T-helper 22 cell (primary cell): ENCODE data around the gene LCN9.

Experiments used
- DNase-seq: peaks from one replicate; pipeline ENCODE4 v3.0.0-alpha.2; 2020; ENCODE audit warnings: low read depth

Gene LCN9

DNA sequence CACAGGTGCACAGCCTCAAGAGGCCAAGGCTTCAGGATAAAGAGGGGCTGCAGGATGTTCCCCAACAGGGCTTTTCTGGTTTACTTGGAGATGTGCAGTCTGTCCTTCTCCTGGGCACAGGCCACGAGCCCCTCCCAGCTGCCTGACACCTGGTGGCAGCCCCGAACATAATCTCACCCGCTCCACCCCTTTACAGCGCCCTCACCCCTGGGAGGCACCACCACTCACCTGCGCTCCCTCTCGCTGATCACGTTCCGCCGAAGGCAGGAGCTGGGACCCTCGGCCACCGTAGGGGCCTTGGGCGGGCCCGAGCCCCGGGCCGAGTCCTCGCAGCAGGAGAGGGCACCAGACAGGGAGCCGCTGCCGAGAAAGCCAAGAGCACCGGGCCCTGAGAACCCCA is 35.7 kb downstream of the LCN9 start:
- no peak for DNase-seq

GRCh38 chr9:135699440-135699839 is 36.3 kb downstream of the LCN9 start, which contains the start of gene SOHLH1:
Gene SOHLH1, minus strand, starts transcription at chr9:135699481. Its CDS starts 14 bp downstream, at chr9:135699467.
- DNase-seq, result no peak

DNA sequence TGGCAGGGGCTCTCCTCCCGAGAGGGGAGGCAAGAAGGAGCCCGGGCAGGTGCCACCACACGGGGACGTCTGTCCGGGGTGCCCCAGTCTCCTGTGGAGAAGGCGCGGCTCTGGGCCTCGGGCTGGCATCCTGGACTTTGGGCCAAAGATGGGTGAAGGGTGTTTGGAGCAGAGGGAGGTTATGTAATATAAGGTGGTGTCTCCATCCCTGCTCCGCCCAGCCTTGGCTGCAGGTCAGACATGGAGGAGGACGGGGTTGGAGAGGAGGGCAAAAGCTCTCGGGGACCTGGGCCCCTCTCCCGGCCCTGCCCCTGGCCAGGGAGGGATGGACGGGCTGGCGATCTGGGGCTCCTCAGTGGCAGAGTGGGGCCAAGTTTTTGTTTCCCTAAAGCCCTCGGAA is 37.4 kb downstream of the LCN9 start:
- DNase-seq, result no peak

- DNase-seq, result no peak
These were observed 38.2 kb downstream of the LCN9 start for GRCh38 chr9:135701067-135701958.

DNA sequence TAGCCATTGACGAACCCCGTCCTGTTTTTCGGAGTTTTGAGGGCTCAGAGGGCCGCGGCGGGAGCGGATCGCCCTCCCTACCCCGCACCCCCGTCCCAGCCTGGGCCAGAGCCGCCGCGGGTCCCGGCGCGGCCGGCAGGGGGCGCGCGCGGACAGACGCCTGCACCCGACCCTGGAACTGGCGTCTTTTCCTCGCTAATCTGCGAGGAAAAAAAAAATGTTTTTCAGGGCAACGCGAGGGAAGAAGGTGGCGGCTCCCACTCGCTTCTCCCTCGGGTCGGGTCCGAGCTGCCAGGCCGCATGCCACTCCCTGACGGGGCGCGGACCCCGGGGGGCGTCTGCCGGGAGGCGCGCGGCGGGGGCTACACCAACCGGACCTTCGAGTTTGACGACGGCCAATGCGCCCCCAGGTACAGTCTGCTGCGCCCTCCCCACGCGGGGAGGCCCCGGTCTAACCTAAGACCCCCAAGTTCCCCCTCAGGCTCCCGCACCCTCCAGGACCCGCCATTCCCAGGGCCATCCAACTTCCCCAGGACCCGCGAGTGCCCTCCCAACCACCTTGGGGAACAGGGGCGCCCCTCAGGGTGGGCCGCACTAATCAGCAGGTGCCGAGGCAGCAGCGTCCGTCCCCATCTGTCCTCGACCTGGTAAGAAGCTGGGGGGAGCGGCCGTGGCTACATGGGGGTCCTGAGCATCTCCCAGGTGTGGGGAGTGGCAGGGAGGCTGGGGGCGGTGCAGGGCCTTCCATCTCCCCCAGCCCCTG is 39.0 kb downstream of the LCN9 start, which contains the start of gene KCNT1:
Gene KCNT1, plus strand, starts transcription at position 227 of the 763 bp plus-strand sequence. Its CDS starts 74 bp downstream, at position 301.
- no peak for DNase-seq

DNA sequence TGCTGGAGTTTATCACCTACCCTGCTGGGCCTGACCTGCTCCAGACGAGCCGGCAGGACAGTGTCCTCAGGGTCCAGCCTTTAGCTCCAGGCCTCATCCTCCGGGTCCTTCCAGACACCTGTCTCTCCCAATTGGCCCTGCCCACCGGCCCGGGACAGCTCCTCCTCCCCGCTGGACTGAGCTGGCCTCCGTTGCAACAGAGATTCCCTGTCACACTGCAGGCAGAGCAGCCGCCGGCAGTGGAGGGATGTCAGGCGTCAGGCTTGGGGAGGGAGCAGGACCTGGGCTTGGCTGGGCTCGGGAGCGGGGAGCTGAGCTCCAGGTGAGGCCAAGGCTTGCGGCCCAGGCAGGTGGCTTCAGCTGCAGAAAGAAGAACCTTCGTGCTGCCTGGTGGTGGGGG is 40.6 kb downstream of the LCN9 start:
- DNase-seq, result no peak

- no peak for DNase-seq
These were observed 41.4 kb downstream of the LCN9 start for GRCh38 chr9:135704483-135704882.

DNA sequence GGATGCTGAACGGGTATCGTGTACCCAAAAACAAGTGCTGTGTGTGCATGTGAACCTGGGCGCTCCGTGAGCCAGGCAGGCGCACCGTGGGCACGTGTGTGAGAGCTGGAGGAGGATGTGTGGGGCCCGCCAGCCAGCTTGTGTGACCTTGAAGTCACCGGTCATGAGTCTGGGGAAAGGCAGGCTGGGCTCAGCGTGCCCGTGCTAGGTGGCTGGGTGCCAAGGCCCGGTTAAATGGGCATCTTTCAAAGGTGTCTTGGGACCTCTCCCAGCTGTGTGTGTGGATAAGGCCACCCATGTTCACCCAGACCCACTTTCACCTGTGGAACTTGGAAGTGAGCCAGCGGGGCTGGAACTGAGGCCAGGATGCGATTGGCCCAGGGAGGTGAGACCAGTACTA is 42.3 kb downstream of the LCN9 start:
- no peak for DNase-seq

GRCh38 chr9:135706288-135706687 is 43.2 kb downstream of the LCN9 start:
- DNase-seq, result no peak

- no peak for DNase-seq
These were observed 44.4 kb downstream of the LCN9 start for GRCh38 chr9:135707252-135708138.

- no peak for DNase-seq
These were observed 45.1 kb downstream of the LCN9 start for GRCh38 chr9:135708164-135708563.

DNA sequence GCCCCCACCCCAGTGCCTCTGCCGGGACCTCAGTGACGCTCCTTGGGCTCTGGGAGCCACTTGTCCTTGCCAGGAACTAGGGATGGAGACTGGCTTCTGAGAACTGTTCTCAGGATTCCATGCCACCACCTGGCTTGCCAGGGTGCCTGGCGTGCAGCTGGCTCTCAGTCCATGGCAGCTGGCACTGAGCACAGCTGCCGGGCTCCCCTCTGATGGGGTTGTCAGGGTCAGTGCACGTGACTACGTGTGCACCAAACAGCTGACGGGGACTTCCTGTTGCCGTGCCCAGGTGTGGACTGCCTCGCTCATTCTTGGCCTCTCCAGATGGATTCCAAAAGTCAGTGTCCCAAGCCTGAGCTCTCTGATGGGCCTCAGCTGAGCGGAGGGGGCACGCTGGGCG is 48.3 kb downstream of the LCN9 start:
- DNase-seq, result no peak

DNA sequence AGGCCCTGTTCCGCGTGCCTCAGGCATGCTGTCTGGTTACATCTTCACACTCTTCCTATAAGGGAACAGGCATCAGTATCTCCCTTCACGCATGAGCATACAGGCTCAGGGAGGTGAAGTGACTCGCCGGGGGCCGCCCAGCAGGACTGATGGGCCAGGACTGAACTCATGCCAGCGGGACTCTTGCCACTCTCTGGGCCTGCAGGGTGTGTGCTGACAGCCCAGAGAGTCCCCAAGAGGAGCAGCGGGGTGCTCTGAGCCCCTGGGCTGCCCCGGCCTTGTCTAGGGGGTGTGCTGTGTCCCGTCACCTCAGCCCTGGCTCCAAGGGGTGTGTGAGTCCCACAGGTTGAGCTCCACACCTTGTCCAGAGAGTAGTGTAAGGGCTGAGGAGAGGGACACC is 48.8 kb downstream of the LCN9 start:
- DNase-seq, result no peak

DNA sequence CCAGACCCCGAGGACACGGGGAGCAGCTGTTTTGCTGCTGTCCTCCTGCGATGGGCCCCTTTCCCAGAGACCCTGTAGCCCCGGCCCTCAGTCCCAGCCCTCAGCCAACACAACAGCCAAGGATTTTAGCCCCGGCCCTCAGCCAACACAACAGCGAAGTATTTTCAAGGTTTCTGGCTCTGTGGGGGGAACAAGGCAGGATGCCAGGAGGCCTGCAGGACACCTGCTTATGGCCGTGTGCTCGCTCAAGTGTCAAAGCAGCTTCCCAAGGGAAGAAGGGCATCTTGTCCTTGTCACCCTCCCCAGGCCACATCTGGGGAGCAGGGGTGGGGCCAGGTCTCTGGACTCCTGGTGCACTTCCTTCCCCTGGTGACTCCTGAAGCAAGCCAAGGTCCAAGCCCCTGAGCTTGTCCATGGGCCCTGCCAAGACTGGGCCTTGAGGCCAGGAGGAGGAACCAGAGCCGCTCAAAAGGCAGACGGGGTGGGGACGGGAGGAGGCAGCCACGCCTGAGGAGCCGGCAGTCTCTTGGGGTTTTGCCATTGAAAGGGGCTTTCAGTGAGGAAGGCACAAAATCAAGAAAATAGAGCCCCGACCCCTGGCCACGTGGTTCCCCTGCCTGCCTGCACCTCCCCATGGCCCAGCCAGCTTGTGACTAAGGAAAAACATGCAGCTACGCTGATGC is 49.6 kb downstream of the LCN9 start:
- DNase-seq, result no peak

DNA sequence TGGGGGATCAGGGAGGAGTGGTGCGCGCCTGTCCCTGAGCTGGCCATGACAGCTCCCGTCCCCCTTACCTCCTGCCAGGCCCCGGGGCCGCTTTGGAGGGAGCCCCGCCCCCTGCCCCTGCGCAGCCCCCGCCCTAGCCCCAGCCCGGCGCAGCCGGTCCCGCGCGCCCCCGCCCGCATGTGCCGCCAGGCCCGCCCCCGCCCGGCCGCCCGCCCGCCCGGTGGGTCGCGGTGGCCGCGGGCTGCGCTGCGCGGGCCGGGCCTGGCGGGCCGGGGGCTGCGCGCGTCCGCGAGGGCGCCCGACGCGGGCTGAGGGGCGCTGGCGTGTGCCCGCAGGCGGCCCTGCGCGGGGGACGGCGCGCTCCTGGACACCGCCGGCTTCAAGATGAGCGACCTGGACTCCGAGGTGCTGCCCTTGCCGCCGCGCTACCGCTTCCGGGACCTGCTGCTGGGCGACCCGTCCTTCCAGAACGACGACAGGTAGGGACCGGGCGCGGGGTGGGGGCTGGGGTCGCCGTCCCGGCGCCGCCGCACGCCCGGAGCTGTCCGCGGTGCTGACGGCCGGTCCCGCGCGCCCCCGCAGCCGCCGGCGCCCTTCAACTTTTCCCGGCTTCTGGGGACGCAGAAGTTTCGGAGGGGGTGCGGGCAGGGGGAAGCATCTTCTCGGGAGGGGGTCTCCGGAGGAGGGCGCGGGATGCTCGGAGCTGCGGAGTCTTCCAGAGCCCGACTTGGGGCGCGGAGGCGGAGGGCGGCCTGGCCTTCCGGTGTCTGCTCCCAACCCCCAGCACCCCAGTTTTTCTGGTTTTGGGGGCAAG is 51.3 kb downstream of the LCN9 start:
- DNase-seq, result no peak

GRCh38 chr9:135715056-135715595 is 52.0 kb downstream of the LCN9 start:
- no peak for DNase-seq

DNA sequence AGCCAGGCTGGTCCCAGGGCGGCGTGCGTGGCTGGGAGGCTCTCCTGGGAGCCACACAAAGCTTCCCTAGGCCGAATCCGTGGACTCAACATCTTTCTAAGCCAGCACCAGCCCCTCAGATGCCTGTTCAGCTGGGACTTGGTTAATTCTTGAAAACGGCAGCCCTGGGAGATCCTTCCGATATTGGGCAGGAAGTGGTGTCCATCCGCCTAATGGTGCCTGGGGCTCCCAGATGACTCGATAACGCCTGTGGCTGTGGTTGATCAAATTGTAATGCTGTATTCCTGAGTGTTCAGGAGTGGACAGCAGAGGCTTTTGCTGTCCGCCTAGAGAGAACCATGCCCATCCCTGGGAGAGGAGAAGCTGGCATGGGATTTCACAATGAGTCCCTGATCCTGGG is 52.9 kb downstream of the LCN9 start:
- no peak for DNase-seq
